Measurements from ENCODE around the gene BPNT1. TPM values are rescaled to one million over a fixed set of nuclear protein-coding genes. Genes with fewer than 3 reads are reported as not detected.

Gene BPNT1
- total RNA-seq, 1 experiment from 2014 or later = 13.6 TPM

GRCh38 chr1:220093361-220094015 lies 3.9 kb upstream of the BPNT1 start:
- Histone ChIP-seq H4K91ac (ENCODE audit: insufficient read length, low read depth, low read length) (no peak overlapping the region), H2BK15ac (ENCODE audit: low read depth, low read length) (no peak overlapping the region), H3K23ac (ENCODE audit: insufficient read length, low read depth, low read length) (no peak overlapping the region), H3K4me1 (ENCODE audit: insufficient read depth, low read length) (no peaks in the 10 kb centered on the region), H2BK20ac (ENCODE audit: low read depth, low read length, poor library complexity, severe bottlenecking) (no peak overlapping the region), H3K9me3 (ENCODE audit: control insufficient read depth, low read depth, low read length) (no peaks in the 10 kb centered on the region), H4K20me1 (ENCODE audit: control insufficient read depth, insufficient read depth, insufficient read length) (no peaks in the 10 kb centered on the region), H3K27ac (ENCODE audit: insufficient read length, low read depth, low read length) (no peak overlapping the region), H2AK5ac (ENCODE audit: insufficient read length, low read length) (no peak overlapping the region), H2BK12ac (ENCODE audit: insufficient read length, low read depth, low read length) (no peak overlapping the region), H3K79me2 (ENCODE audit: insufficient read depth, low read length) (no peaks in the 10 kb centered on the region), H3T11ph (ENCODE audit: low read length) (no peak overlapping the region), H3K14ac (ENCODE audit: insufficient read depth, low read length) (no peak overlapping the region), H3K4ac (ENCODE audit: low read depth, low read length) (no peak overlapping the region), H3K18ac (ENCODE audit: insufficient read length, low read depth, low read length) (no peak overlapping the region), H3K79me1 (ENCODE audit: insufficient read depth, low read depth, low read length, poor library complexity, severe bottlenecking) (no peaks in the 10 kb centered on the region), H2BK120ac (ENCODE audit: low read depth, low read length, poor library complexity, severe bottlenecking) (no peak overlapping the region), H2AFZ (ENCODE audit: low read length) (peak overlapping the region; percentile 87), H2BK5ac (ENCODE audit: insufficient read length, low read length) (no peak overlapping the region), H3K56ac (ENCODE audit: insufficient read length, low read depth, low read length) (no peak overlapping the region), H3K9ac (ENCODE audit: extremely low read depth, insufficient read length, low read length) (no peak overlapping the region), H4K8ac (replicated peaks; ENCODE audit: insufficient read length, low read depth, low read length) (no peak overlapping the region), H3K27me3 (ENCODE audit: insufficient read depth, low read length) (no peaks in the 10 kb centered on the region), H3K4me2 (ENCODE audit: insufficient read depth, insufficient read length, low read length) (no peak overlapping the region), H3K23me2 (ENCODE audit: insufficient read length, low read depth, low read length, poor library complexity, severe bottlenecking) (peaks cover 11% of the 10 kb centered on the region), H4K5ac (ENCODE audit: insufficient read length, low read depth, low read length) (no peak overlapping the region)
- H3K9me3 Mint-ChIP-seq = no peaks in the 10 kb centered on the region; a peak in 1 of 5 replicates
- H3K27me3 Mint-ChIP-seq (ENCODE audit: low read depth) = no peaks in the 10 kb centered on the region
- peaks cover 8 to 18% of the 10 kb centered on the region in 2 experiments for H3K4me1 Mint-ChIP-seq
- H3K4me3 Mint-ChIP-seq = no peak overlapping the region
- TF ChIP-seq CTCF (conservative IDR thresholded peaks at IDR 0.05) = no peak
- peaks cover 16 to 30% (median 23%) of the 10 kb centered on the region in 3 experiments; a peak in 6 of 7 replicates for H3K36me3 Mint-ChIP-seq (ENCODE audit: insufficient read depth in 1 of 3, low read depth in 3 of 3)
- no peak overlapping the region for H3K27ac Mint-ChIP-seq
- no peak for DNase-seq
- whole genome bisulfite sequencing (ENCODE audit: extremely low coverage, insufficient read length, low lambda C conversion rate) = no CpG with 5 or more reads among the region's 12 CpGs

Data from H9 (cell line).